Sciatic nerve (tissue), 2 donors: ENCODE results near the gene PRSS50. TPM values are rescaled to one million over a fixed set of nuclear protein-coding genes. Genes with fewer than 3 reads are reported as not detected.
A peak's percentile ranks its signal among the peaks of the same experiment; 100 is the strongest.
"Not testable (repeated sequence)": the region's sequence is repeated elsewhere in the genome, so short reads cannot be mapped to it uniquely, and the experiment has no call there.

Source experiments
- ATAC-seq: fragments of 200-7000 bp; cut with Tn5 transposase; one replicate; pipeline ENCODE4 v1.9.1; 2020; ENCODE audit warnings: mild to moderate bottlenecking, moderate library complexity
- DNase-seq: peaks from one replicate; pipeline ENCODE4 v3.0.0-alpha.2; 2020; ENCODE audit warnings: low spot score
- intact Hi-C: fragments of 100-400 bp; cut with DNase I; formaldehyde crosslinking; loops from one replicate; pipeline ENCODE4 v1.14.2; 2022
- total RNA-seq: library from RNA; stranded (reverse); fragmentation: NEBNext Ultra II Directional; extraction: Animal tissue kit (Norgen Biotek cat#: 25700); gene quantifications from one replicate; pipeline ENCODE4 v1.2.1, GENCODE V29; 2021
- donor health status: DM: no; HTN: no; CAD: no.
- donor health status: DM: no; HTN: no; CAD: no.

The PRSS50 gene
- total RNA-seq, 1 donor from 2014 or later, result 0.13 TPM

DNA sequence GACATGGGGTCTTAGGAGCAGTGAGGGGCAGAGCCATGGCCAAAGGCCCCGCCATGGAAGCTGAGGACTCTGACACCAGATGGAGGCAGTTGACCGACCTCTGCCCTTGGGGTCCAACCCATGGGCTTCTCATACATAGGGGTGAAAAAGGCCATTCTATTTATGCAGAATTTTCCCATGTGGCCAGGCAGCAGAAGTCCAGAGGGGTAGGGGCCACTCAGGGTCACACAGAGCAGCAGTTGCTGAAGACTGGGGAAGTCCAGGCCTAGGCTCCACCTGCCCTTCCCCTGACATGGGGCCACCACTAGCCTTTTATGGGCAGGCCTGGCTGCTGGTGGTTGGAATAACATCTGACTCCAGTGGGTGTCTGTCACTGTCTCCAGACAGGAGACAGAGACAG, 6.4 kb downstream of the PRSS50 start:
- DNase-seq (peak; percentile 17), ATAC-seq (no peak)
- intact Hi-C loops, result no loop called here

DNA sequence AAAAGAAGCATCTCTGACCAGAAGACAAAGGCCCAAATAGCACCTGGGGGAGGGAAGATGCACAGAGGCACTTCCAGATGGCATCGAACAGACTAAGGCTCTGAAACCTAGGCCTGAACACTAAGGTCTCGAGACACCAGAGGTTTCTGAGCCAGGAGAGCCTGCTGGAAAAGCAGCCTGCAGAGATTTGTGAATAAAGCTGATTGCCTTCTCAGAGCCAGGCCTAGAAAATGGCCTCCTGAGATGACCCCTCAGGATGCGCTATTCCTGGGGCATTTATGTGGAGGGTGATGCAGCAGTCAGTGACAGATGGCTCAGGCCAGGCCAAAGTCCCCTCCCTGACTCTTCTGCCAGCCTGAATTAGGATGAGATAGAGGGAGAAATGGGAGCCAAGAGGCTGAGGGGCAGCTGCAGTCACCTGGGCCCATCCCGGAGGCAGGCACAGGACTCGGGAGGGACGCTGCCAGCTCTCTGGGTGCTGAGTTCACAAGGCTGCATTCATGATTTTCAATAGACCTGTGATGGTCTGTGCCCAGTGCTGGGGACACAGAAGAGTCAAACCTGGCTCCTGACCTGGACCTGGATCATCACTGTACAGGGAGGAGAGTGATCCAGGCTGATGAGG, 6.9 kb downstream of the PRSS50 start:
- DNase-seq (peak; percentile 42), ATAC-seq (no peak)
- intact Hi-C loops, result no loop called here

DNA sequence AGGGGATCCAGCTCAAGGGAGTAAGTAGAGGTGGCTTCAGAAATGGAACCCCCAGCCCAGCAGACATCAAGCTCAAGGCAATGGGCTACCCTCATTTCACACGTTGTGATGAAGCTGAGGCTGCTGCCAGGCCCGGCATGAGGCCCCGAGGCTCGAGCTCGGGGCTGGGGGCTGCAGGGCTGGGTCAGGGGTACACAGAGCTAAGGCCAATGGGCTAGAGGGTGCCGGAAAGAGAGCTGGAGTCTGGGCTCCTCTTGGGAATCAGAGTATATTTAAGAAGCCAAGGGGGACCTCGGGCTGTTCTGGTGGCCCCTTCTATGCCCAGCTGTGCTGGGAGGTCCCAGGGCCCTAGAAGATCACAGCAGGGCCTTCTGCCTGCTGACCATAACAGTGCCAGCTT, 7.4 kb downstream of the PRSS50 start:
- peak; percentile 18 for DNase-seq
- intact Hi-C loops, result no loop called here
- no peak for ATAC-seq

DNA sequence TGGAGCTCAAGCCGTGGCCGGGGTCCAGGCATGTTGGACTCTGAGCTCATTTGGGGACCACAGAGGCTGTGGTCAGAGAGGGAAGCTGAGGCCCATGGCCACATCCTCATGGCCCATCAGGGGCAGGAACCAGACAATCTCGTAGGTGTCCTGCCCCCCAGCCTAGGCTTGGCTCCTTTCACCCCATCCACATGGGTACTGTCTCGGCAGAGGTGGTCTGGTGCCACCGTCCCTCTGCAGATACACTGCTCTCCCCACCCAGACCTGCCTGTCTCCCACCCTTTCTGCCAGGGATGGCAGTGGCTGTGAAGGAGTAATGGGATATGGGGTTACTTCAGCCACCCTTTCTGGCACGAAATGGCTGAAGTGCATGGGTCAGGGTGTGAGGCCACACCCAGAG, 7.9 kb downstream of the PRSS50 start:
- DNase-seq, result peak; percentile 42
- intact Hi-C loops, result loop anchor here (5.0 kb wide), 1 partner anchor 198 kb away; no protein-coding TSS in a partner anchor
- ATAC-seq, result no peak

DNA sequence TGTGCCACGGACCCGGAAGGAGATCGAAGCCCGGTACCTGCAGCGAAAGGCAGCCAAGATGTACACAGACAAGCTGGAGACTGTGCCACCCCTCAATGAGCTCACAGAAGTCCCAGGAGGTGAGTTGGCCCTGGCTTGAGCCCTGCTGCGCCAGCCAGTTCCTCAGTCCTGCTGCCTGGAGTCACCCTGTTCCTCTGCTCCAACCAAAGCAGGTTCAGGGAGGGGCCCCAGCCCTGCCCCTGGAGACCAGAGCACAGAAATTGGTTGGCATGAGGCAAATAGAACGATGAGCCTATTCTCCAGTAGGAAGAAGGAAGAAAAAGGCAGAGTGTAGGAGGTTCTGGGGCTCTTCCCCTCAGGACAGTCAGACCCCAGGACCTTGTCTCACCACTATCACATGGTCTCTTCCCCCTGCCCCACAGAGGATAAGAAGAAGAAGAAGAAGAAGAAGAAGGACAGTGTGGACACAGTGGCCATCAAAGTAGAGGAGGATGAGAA, 8.5 kb downstream of the PRSS50 start:
- no peak for DNase-seq
- intact Hi-C loops, result loop anchor here (5.0 kb wide), 1 partner anchor 198 kb away; no protein-coding TSS in a partner anchor
- ATAC-seq, result no peak

DNA sequence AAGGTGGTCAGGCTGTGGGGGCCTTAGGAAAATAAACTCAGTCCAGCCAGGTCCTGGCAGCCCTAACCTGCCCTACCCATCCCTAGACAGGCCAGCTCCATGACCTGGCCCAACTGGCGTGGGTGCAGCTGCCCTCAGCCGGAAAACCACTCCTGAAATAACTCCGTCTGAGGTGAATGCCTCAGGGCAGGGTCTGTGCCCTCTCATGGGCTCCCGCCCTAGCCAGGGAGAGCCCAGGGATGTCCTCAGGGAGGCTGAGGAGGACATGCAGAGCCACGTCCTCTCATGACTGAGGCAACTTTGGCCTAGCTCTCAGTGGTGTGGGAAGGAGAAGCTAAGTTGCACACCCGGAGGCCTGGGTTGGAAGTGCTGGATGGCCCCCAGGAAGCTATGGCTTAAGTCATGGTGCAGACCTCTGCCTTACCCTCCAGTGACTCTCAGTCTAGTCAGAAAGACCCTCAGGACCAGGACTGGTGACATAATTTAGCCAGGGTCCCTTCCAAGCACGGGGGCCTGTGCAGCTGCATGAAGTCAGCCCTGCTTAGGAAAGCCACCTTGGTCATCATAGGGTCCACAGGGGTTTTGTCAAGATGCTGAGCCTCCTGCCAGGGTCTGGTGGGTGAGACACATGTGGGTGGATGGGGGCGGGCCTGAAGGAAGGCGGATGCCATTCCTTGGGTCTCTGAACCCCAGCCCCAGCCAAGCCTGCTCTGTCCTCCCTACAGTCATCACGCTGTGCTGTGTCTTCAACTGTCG, 9.1 kb downstream of the PRSS50 start:
- DNase-seq, result peak; percentile 47
- intact Hi-C loops, result loop anchor here (5.0 kb wide), 1 partner anchor 199 kb away; no protein-coding TSS in a partner anchor
- no peak for ATAC-seq

DNA sequence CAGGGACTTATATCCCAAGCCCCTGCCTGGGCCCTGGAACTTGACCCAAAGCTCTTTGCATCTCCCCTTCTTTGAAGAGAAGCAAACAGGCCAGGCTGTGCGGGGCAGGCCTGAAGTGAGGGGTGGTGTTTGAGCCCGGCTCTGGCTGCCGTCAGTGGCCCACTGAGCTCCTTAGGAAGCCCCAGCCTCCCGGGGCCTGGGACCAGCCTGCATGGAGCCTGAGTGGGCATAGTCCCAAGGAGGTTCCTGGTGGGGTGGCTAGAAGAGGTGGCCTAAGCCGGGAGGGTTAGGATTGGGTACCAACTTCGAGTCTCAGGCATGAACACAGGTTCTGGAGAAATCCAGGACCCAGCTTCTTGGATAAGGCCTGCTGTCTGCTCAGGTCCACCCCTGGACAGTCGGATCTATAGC, 10.1 kb downstream of the PRSS50 start:
- ATAC-seq, result no peak
- peak; percentile 49 for DNase-seq
- intact Hi-C loops, result loop anchor here (5.0 kb wide), 1 partner anchor 200 kb away; no protein-coding TSS in a partner anchor

DNA sequence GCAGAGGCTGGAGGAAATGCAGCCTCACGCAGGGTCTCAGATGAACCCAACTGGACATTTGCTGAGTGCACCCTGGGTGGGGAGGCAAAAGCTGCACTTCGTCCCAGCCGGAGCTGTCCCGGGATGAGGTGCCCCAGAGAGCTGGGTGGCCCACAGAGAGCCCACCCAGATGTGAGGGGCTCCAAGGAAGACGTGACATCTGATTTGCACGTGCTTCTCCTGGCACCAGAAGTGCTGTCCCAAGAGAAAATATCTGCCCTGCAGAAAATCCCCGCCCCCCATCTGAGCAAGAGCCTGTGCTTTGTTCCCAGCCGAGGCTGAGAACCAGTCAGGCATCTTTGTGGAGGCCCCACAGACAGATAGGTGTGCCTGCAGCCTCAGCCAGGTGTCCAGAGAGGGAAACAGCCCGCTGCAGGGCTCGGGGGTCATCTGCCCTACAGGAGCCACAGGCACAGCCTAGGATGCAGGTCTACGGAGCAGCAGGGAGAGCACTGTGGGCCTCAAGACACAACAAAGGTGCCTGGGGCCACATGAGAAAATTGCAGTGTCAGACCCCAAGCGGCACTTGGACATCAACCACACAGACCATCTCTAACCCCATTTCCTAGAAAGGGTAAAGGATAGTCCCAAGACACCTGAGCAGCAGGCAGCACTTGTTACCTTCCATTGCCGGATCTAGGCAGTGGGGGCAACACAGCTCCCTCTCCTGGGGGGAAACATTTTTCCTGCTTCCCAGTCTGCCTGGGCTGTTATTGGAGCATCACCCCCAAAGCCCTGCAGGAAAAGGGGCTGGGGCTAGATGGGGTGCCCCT, 10.7 kb downstream of the PRSS50 start:
- DNase-seq (peak; percentile 38), ATAC-seq (no peak)
- intact Hi-C loops, result loop anchor here (5.0 kb wide), 1 partner anchor 200 kb away; no protein-coding TSS in a partner anchor

DNA sequence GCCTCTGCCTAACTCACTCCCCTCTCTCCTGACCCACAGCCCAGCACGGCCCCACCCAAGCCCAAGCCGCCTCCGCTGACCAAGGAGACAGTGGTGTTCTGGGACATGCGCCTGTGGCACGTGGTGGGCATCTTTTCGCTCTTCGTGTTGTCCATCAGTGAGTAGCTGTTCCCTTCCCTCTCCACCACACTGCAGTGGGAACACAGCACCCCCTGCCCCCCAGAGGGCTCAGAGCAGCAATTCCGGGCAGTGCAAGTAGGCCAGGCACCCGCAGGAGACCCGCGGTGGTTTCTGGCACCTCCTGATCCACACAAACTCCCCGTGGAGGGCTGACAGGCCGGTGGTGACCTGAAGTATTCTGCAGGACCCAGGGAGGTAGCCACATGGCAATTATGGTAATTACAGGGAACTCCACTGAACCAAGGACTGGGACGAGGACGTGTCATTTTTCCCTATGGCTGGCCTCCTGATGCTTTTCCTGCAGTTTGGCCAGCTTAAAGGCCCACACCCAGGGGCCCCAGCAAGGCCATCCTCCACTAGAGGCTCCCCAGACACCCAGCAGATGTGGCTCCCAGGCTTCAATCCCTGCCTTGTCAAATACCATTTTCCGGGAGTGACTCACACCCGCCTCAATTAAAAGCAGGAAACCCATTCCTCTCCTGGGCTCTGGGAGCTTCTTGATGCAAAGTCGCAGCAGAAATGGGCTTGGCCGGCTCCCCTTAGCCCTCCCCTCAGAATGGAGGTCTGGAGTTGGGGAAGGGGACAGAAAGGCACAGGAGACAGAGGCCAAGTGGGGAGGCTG, 11.7 kb downstream of the PRSS50 start:
- intact Hi-C loops, result loop anchor here (5.0 kb wide), 1 partner anchor 201 kb away; no protein-coding TSS in a partner anchor
- no peak for ATAC-seq
- peak; percentile 47 for DNase-seq

DNA sequence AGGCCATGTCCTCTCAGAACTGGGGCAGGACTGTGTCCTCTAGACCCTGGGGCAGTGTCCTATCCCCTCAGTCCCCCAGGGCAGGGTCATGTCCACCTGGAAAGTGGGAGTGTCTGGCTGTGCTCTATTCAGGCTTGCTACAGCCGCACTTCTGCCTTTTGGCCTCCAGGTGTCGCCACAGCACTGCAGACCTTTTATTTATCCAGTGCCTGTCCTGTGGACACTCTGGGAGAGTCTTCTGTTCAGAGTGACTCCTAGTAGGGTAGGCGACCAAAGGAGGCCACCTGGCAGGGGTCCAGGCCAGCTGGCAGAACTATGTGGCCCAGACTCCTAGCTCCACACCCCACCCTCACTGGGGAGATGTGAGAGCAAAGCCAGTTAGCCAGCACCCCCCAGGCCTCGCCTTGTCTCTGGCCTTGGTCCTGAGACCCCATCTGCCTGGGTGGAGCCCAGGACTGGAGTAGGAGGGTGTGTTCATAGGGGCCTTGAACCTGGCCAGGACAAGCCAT, 12.6 kb downstream of the PRSS50 start:
- ATAC-seq (peak; percentile 86), DNase-seq (peak; percentile 84)
- intact Hi-C loops, result loop anchor here (5.0 kb wide), 1 partner anchor 202 kb away; no protein-coding TSS in a partner anchor

DNA sequence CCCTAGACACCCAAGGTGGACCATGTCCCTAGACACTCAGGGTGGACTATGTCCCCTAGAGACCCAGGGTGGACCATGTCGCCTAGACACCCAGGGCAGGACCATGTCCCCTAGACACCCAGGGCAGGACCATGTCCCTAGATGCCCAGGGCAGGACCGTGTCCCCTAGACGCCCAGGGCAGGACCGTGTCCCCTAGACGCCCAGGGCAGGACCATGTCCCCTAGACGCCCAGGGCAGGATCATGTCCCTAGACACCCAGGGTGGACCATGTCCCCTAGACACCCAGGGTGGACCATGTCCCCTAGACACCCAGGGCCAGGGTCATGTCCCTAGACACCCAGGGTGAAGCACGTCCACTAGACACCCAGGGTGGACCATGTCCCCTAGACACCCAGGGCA, 13.3 kb downstream of the PRSS50 start:
- not testable (repeated sequence) for ATAC-seq, DNase-seq
- intact Hi-C loops, result loop anchor here (5.0 kb wide), 1 partner anchor 193 kb away; no protein-coding TSS in a partner anchor

DNA sequence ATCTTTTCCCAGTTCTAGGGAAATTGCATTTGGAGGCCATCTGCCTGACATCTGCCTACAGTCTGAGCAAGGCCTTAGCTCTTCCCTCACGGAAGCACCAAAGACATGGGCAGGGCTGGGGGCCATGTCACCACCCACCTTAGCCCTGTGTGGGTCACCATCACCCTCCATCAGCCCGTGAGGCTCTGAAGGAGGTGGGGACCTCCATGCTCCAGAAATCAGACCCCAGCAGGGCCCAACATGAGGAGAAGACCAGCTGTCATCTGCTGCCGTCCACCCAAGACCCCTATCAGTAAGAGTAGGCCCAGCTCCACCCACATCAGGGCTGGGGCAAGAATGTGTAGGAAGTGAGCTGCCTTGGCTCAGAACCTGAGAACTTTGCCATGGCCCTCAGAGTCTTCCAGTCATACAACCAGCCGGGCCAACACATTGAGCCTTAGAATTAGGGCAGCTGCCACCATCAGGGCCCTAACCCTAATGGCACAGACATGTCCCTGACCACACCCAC, 14.6 kb downstream of the PRSS50 start:
- ATAC-seq (no peak), DNase-seq (no peak)
- intact Hi-C loops, result loop anchor here (5.0 kb wide), 1 partner anchor 194 kb away; no protein-coding TSS in a partner anchor

DNA sequence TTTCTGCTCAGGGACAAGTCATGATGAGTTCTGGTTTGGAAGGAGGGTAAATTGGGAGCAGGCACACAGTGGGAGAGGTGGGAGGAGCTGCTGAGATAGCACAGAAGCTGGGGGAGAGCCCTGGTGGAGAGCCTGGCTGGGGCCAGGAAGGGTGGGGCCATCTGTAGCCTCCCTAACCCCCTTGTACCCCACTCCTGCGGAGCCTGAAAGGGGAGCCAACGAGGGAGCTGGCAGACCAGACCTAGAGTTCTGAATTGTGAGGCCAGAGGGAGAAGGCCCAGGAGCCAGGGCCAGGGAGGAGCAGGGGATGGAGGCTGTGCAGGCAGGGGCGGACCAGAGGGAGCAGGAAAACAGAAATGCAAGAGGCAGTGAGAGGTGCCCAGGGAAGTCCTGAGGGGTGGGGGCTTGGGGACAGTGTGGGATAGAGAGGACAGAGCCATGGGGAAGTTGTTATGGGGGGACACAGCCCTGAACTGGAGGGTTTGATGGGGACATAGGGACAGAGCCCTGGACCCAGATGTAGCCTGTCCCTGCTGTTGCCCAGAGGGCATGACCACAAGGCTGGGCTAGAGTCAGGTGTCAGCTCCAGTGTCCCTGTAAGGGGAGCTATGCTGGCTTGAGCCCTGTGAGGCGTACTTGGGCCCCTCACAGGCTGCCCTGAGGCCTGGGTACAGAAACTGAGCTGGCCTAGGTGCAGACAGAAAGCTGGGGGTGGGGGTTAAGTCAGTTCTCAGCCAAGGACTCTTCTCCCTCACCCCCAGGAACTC, 15.2 kb downstream of the PRSS50 start:
- ATAC-seq, result no peak
- DNase-seq, result no peak
- intact Hi-C loops, result loop anchor here (5.0 kb wide), 1 partner anchor 195 kb away; no protein-coding TSS in a partner anchor

DNA sequence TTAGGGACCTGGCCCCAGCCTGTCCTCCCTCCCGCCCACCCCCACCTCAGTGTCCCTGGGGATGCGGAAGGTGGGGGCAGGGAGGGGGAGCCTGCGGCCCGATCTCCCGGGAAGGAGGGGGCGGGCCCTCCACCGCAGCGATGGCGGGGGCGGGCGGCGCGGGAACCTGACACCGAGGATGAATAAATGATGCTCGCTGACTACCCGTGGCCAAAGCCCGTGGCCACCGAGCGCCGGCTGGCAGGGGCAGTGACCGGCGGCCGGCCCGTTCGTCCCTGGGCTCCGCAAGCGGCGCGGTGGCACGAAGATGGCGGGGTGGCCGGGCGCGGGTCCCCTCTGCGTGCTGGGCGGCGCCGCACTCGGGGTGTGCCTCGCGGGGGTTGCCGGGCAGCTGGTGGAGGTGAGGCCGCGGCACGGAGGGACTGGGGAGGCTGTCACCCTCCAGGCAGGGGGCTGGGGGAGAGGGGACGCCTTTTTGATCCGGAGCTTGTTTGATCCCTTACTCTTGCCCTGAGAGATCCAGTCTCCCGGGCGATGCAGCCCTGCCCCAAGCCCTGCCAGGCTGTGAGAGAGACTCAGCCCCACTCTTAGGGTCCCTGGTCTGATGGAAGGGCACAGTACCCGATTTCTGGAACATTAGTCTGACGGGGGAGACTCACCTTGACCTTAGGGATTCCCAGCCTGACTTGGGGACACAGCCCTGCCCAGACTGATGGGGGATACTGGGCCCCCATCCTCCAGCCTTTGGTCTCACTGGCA, 16.3 kb downstream of the PRSS50 start, which contains the start of gene TMIE:
Gene TMIE (plus strand): TSS at position 212 of the 759 bp plus-strand sequence. CDS start 96 bp downstream, at position 308.
- DNase-seq, result no peak
- intact Hi-C loops, result loop anchor here (5.0 kb wide), 1 partner anchor 196 kb away; no protein-coding TSS in a partner anchor
- no peak for ATAC-seq

DNA sequence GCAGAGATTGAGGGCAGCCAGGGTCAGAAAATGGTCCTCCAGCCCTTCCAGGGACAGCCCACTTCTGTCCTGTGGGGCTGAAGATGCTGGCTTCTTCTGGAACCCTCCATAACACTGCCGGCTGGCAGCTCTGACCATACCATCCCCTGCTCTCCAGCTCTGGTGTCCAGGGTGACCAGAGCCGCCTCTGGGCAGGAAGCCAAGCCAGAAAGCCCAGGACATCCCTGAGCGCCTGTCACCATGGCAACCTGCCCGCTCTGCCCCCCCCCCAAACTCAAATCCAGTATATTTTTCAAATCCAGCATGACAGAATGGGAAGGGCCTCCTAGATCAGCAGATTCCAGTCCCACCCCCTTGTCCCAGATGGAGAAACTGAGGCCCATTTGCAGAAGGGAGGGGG, 16.9 kb downstream of the PRSS50 start:
- DNase-seq (no peak), ATAC-seq (no peak)
- intact Hi-C loops, result loop anchor here (5.0 kb wide), 1 partner anchor 197 kb away; no protein-coding TSS in a partner anchor
